GM18499 (cell line): ENCODE results near the gene FARS2.

Experiments used
- ATAC-seq: cut with Tn5 transposase; IDR thresholded peaks from one replicate; pipeline ENCODE4 v1.9.1; 2021; ENCODE audit warnings: moderate number of reproducible peaks; ENCODE audit not compliant: insufficient read depth, unreplicated experiment

The FARS2 gene

GRCh38 chr6:5730585-5731263 lies 469.4 kb downstream of the FARS2 start:
- ATAC-seq = no peak

- ATAC-seq = no peak
Observed at GRCh38 chr6:5731435-5731834, 470.1 kb downstream of the FARS2 start.

GRCh38 chr6:5732496-5732895 lies 471.2 kb downstream of the FARS2 start:
- no peak for ATAC-seq

GRCh38 chr6:5736016-5736738 lies 474.9 kb downstream of the FARS2 start:
- no peak for ATAC-seq

GRCh38 chr6:5737460-5737859 lies 476.1 kb downstream of the FARS2 start:
- ATAC-seq = no peak

- no peak for ATAC-seq
Observed at GRCh38 chr6:5738211-5738610, 476.9 kb downstream of the FARS2 start.

- no peak for ATAC-seq
Observed at GRCh38 chr6:5744497-5744896, 483.2 kb downstream of the FARS2 start.

- ATAC-seq = no peak
Observed at GRCh38 chr6:5745081-5745480, 483.8 kb downstream of the FARS2 start.

GRCh38 chr6:5746053-5746758 lies 484.9 kb downstream of the FARS2 start:
- no peak for ATAC-seq

DNA sequence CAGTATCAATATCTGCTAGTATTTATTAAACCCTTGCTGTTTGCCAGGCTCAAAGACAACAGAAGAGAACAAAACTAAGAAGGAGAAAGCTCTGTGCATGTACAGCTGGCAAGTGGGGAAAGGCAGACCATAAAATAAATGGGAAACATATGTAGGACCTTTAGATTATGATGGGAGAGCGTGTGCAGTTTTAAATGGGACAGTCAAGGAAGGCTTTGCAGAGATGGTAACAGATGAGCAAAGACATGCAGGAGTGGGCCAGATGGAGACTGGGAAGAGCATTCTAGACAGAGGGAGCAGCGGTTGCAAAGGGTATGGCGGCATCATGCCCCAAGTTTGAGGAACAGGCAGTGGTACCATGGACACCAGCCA lies 485.4 kb downstream of the FARS2 start:
- ATAC-seq = no peak

- ATAC-seq = no peak
Observed at GRCh38 chr6:5747379-5747778, 486.1 kb downstream of the FARS2 start.

GRCh38 chr6:5749016-5749650 lies 487.8 kb downstream of the FARS2 start:
- no peak for ATAC-seq

- ATAC-seq = no peak
Observed at GRCh38 chr6:5749651-5750215, 488.4 kb downstream of the FARS2 start.

DNA sequence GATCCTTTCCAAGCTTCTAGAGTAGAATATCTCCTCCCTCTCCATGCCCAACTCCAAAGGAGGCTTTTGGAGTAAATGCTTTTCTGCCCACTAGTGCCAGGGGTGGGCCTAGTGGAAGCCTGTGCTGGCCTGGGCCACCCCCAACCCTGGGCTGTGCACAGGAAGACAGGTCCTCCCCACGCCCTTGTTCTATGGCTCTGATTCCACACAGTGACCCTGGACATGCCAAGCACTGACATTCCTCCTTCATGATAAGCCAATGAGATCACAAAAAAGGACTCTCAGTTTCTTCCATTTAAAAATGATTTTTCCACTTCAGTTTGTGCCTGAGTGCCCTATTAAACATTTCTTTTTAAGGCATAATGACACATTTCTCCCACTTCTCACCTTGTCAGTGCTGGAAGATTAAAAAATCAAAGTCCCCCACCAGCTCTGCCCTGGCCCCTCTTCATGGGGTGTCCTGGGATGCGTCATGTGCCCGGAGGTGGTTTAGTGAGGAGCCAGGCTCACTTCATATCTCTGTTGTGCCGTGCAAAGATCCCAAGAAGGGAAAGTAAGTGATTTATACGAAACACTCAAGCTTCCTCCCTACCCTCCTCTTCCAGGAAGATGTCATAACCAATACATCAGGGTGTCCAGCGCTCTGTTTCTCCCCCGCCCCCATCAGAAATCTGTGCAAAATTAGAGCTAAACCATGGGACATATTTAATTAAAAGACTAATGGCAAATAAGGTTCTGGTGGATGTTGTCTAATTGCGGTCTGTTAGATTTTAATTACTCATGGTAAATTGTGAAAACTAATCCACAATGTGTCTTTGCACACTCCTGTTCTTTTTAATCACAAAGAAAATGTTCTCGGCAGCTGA lies 490.4 kb downstream of the FARS2 start:
- no peak for ATAC-seq

DNA sequence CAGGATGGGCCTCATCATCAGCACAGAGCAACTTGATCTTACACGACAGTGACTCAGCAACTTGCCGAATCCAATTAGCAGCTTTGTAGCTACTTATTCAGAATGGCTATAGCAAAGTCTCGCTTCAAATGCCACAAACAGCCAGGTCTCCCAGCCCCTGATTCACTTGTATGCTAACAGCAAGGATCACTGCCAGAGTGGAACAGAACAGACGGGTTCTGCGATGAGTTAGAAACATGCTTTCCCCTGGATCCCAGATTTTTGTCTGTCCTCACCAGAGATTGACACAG lies 491.0 kb downstream of the FARS2 start:
- ATAC-seq = no peak

GRCh38 chr6:5753209-5753608 lies 491.9 kb downstream of the FARS2 start:
- ATAC-seq = no peak

DNA sequence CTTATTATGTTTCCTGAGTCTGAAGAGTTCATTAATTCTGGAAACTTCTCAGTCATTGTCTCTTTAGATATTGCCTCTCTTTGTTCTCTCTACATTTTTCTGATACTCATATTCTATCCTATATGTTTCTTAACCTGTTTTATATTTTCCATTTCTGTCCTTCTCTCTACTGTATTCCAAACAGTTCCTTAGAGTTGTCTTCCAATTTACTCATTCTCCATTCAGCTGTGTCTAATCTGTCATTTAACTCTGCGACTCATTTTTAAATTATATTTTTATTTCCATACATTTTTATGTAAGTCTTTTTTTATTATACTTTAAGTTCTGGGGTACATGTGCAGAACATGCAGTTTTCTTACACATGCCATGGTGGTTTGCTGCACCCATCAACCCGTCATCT lies 493.6 kb downstream of the FARS2 start:
- no peak for ATAC-seq

GRCh38 chr6:5759571-5759970 lies 498.3 kb downstream of the FARS2 start:
- ATAC-seq = no peak

DNA sequence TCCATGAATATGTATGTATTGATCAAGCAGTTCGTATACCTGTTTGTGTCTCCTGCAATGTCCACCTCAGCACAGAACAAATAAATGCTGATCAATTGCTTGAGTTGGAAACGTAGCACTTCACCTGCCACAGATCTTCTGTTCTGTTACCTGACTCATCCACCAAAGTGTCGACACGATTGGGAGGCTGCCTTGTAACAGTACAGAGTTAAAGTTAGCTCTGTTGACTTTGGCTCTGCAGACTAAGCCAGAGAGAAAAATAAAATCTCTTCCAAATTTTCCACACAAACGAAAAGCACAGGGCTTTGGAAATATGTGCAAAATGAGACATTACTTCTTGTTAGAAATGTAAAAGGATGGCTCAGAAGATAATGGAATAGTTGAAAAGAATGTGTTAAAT lies 500.1 kb downstream of the FARS2 start:
- no peak for ATAC-seq

DNA sequence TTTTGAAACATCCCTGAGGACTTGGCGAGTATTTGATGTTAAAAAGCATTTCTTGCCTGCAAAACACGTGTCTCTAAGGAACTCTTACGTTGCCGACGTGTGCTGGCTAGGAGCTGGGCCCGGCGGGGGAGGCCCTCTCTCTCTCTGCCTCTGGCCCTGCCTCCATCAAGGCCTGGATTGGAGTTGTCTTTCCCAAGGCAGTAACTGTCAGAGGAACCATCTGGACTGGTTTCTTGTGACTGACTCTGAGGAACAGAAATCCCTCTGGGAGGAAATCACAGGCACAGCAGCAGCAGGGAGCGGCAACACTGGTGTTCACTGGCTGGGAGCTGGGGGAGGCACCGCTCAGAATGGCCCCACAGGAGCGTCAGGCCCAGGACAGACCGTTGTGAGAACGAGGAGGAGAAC lies 501.3 kb downstream of the FARS2 start:
- ATAC-seq = no peak
